Pancreas (tissue), 10 donors: ENCODE data around the gene POR. TPM values are rescaled to one million over a fixed set of nuclear protein-coding genes. Genes with fewer than 3 reads are reported as not detected.

ENCODE experiments used
- ATAC-seq, 4 donors: fragments of 200-7000 bp; cut with Tn5 transposase; one replicate each; pipeline versions ENCODE4 v1.8.0 to v1.9.1; 2020; ENCODE audit warnings: mild to moderate bottlenecking in 4 of 4, moderate library complexity in 4 of 4
- DNase-seq, 6 donors: peaks; one replicate each; pipeline ENCODE4 v3.0.0-alpha.2; 2020
- FAIRE-seq: peaks from 2 replicates; lab custom pipeline; 2012; peaks lifted over from hg19 to GRCh38; lab: Jason Lieb, UNC
- H3K27ac ChIP-seq, 4 donors: fragments of 200-600 bp; sonication (generic); 1 replicate in 3 of 4; 2 replicates in 1 of 4; pipeline versions ENCODE4 v1.5.0 to v1.8.0; 2020
- H3K27me3 ChIP-seq, 4 donors: fragments of 200-600 bp; one replicate each; pipeline ENCODE4 v1.8.0; 2021
- H3K36me3 ChIP-seq, 3 donors: fragments of 200-600 bp; sonication (generic) in 1 of 3; one replicate each; pipeline versions ENCODE4 v1.5.0 to v1.8.0; 2020 to 2021
- H3K4me1 ChIP-seq, 3 donors: fragments of 200-600 bp; one replicate each; pipeline ENCODE4 v1.8.0; 2021
- H3K4me3 ChIP-seq, 4 donors: fragments of 200-600 bp; sonication (generic) in 2 of 4; one replicate each; pipeline versions ENCODE4 v1.5.0 to v1.8.0; 2020 to 2021
- H3K9me3 ChIP-seq, 4 donors: fragments of 200-600 bp; one replicate each; pipeline ENCODE4 v1.8.0; 2021
- WGBS, 2 donors: extraction: QIAGEN DNeasy Blood & Tissue Kit; methylation state at CpG; one replicate each; pipeline ENCODE4 v1.1.7; 2013; 5-methylcytosine and 5-hydroxymethylcytosine counted together
- intact Hi-C, 3 donors: fragments of 100-400 bp; cut with DNase I; formaldehyde crosslinking; loops; one replicate each; pipeline versions ENCODE4 v1.11.1 to v1.14.2; 2022
- polyA plus RNA-seq, 2 donors: library from polyadenylated mRNA; stranded (reverse); fragments of 200-250 nt; gene quantifications; one replicate each; pipeline ENCODE4 v1.2.3, GENCODE V29; 2013
- total RNA-seq, 6 donors: library from RNA; stranded (reverse); fragmentation: NEBNext Ultra II Directional in 4 of 6; extraction: Animal tissue kit (Norgen Biotek cat#: 25700) in 4 of 6; gene quantifications; one replicate each; pipeline versions ENCODE4 v1.2.1 to v1.2.4, GENCODE V29; 2021 to 2023
- TF ChIP-seq, protein P1 (sequence below), 4 donors: fragments of 200-600 bp; sonication (generic) in 3 of 4; IDR thresholded peaks; one replicate each; pipeline versions ENCODE4 v1.5.0 to v1.8.0; 2021; ENCODE audit warnings: antibody characterized with exemption in 4 of 4
- donor health status: healthy with polysubstance abuse.
- donor health status: DM: no; HTN: no; CAD: no; lungs with moderate emphysema.
- donor health status: DM: no; HTN: no; CAD: no.
- donor health status: control.
- donor health status: control.
- donor health status: Bipolar disorder and iron deficiency.
- donor health status: DM: yes; HTN: yes; CAD: no.
- donor health status: DM: no; HTN: no; CAD: no.
- donor health status: DM: no; HTN: no; CAD: no.
- donor health status: DM: yes; HTN: yes; CAD: no.

Gene POR
- total and polyA plus RNA-seq, 8 donors = 29.7 to 99.0 (median 43.6) TPM

- no peaks in the 10 kb centered on the region for H3K36me3 ChIP-seq
- WGBS, 2 donors = 62 to 68% methylated on average over 8 of the region's 8 CpGs
- no peaks in the 10 kb centered on the region for H3K9me3 ChIP-seq
- intact Hi-C loops = no loop called here
- no peak for FAIRE-seq
- DNase-seq = peak in 2 of 6 donors; percentile 40 to 48
- TF ChIP-seq, protein P1, sequence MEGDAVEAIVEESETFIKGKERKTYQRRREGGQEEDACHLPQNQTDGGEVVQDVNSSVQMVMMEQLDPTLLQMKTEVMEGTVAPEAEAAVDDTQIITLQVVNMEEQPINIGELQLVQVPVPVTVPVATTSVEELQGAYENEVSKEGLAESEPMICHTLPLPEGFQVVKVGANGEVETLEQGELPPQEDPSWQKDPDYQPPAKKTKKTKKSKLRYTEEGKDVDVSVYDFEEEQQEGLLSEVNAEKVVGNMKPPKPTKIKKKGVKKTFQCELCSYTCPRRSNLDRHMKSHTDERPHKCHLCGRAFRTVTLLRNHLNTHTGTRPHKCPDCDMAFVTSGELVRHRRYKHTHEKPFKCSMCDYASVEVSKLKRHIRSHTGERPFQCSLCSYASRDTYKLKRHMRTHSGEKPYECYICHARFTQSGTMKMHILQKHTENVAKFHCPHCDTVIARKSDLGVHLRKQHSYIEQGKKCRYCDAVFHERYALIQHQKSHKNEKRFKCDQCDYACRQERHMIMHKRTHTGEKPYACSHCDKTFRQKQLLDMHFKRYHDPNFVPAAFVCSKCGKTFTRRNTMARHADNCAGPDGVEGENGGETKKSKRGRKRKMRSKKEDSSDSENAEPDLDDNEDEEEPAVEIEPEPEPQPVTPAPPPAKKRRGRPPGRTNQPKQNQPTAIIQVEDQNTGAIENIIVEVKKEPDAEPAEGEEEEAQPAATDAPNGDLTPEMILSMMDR (IDR thresholded peaks at IDR 0.05) = no peak
- no peaks in the 10 kb centered on the region for H3K27me3 ChIP-seq
- peak overlapping the region; percentile 20 to 89 (median 43) for H3K27ac ChIP-seq
- peak; percentile 62 to 84 (median 77) for ATAC-seq
- no peak overlapping the region for H3K4me3 ChIP-seq
- peaks cover 2 to 19% (median 5%) of the 10 kb centered on the region in 3 donors for H3K4me1 ChIP-seq
Measured at GRCh38 chr7:75945297-75946168, 30.6 kb downstream of the POR start.

DNA sequence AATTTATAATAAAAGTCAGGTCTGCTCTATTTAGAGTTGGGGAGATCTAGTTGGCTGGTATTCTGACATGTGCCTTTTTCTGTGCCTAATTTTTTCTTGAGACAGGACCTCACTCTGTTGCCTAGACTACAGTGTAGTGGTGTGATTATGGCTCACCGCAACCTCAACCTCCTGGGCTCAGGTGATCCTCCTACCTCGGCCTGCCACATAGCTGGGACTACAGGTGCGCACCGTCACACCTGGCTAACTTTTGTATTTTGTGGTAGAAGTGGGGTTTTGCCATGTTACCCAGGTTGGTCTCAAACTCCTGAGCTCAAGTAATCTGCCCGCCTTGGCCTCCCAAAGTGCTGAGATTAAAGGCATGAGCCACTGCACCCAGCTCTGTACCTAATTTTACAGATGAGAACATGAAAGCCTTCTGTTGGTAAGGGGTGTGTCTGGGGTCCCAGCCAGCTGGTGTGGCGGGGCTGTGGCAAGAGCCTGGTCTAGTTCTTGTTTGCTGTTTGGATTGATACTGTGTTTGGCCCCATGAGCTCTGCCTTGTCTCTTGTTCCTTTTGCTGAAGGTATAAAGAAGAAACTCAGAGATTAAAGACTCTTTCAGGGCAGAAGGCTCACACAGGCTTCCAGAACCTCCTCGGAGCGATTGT, 31.4 kb downstream of the POR start:
- ATAC-seq = peak; percentile 23 to 49 (median 30)
- Histone ChIP-seq H3K27ac (peak overlapping the region; percentile 20 to 89 (median 43)), H3K36me3 (no peaks in the 10 kb centered on the region), H3K4me1 (peaks cover 5 to 27% (median 9%) of the 10 kb centered on the region in 3 donors), H3K4me3 (no peak overlapping the region), H3K9me3 (no peaks in the 10 kb centered on the region), H3K27me3 (no peaks in the 10 kb centered on the region)
- intact Hi-C loops = no loop called here
- FAIRE-seq = no peak
- 81% methylated on average over 8 of the region's 8 CpGs for WGBS, 2 donors
- TF ChIP-seq, protein P1 (IDR thresholded peaks at IDR 0.05) = no peak
- DNase-seq = no peak

DNA sequence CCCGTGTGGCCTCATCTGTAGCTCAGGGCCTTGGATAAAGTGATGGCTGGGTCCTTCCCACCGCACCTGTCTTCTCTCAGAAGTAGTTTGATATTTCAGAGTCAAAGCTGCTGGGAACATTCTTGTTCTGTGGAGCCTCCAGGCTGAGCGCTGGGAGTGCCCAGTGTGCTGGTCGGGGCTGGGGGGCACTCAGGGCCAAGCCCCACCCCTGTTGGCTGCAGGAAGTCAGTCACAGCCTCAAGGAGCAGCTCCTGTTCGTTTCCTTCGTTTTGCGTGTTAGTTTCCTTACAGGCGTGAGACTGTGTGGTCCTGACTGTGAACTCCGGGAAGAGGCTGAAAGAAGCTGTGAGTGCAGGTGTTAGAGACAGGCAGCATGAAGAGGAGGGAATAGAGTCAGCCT, 33.2 kb downstream of the POR start:
- DNase-seq = no peak
- no peak for FAIRE-seq
- TF ChIP-seq, protein P1 (IDR thresholded peaks at IDR 0.05) = no peak
- Histone ChIP-seq H3K4me1 (peaks cover 5 to 31% (median 13%) of the 10 kb centered on the region in 3 donors), H3K27me3 (no peaks in the 10 kb centered on the region), H3K4me3 (no peak overlapping the region), H3K9me3 (no peaks in the 10 kb centered on the region), H3K27ac (peak overlapping the region in 1 of 4 donors; percentile 28), H3K36me3 (no peaks in the 10 kb centered on the region)
- ATAC-seq = no peak
- 77% methylated on average over 9 of the region's 9 CpGs for WGBS, 2 donors
- intact Hi-C loops = no loop called here

- ATAC-seq (peak; percentile 46 to 72 (median 52)), DNase-seq (peak in 1 of 6 donors; percentile 24), FAIRE-seq (no peak)
- WGBS, 2 donors = 31 to 39% methylated on average over 15 of the region's 15 CpGs
- intact Hi-C loops = no loop called here
- H3K36me3 ChIP-seq = peaks cover 0 to 12% (median 0%) of the 10 kb centered on the region in 3 donors
- H3K27me3 ChIP-seq = no peaks in the 10 kb centered on the region
- H3K4me3 ChIP-seq = no peak overlapping the region
- peaks cover 5 to 26% (median 13%) of the 10 kb centered on the region in 3 donors for H3K4me1 ChIP-seq
- peak overlapping the region in 3 of 4 donors; percentile 28 to 61 (median 53) for H3K27ac ChIP-seq
- no peaks in the 10 kb centered on the region for H3K9me3 ChIP-seq
- TF ChIP-seq, protein P1 (IDR thresholded peaks at IDR 0.05) = no peak
Measured at GRCh38 chr7:75950111-75950681, 35.2 kb downstream of the POR start.
